Glomerular endothelial cell (primary cell): ENCODE results near the gene MALAT1. TPM values are rescaled to one million over a fixed set of nuclear protein-coding genes. Genes with fewer than 3 reads are reported as not detected.

Experiments used
- DNase-seq: peaks from one replicate; pipeline ENCODE4 v3.0.0-alpha.2; 2011; ENCODE audit warnings: low read depth, low spot score; ENCODE audit errors: extremely low read depth
- total RNA-seq: library from RNA; depleted of rRNA; stranded (reverse); fragments of >200 nt; gene quantifications from 2 replicates; pipeline ENCODE4 v1.2.3, GENCODE V29; 2015

MALAT1 gene
- total RNA-seq, 1 donor from 2014 or later, result 7,796 TPM

GRCh38 chr11:65478388-65479183, 20.3 kb upstream of the MALAT1 start:
- no peak for DNase-seq

- DNase-seq, result no peak
Measured at GRCh38 chr11:65479184-65480145, 19.4 kb upstream of the MALAT1 start.

- DNase-seq, result no peak
Measured at GRCh38 chr11:65482306-65482850, 16.5 kb upstream of the MALAT1 start.

- DNase-seq, result no peak
Measured at GRCh38 chr11:65485920-65486219, 13.0 kb upstream of the MALAT1 start.

- no peak for DNase-seq
Measured at GRCh38 chr11:65486570-65487466, 12.0 kb upstream of the MALAT1 start.

- peak; percentile 100 for DNase-seq
Measured at GRCh38 chr11:65487467-65488272, 11.2 kb upstream of the MALAT1 start.

- DNase-seq, result no peak
Measured at GRCh38 chr11:65488273-65489034, 10.4 kb upstream of the MALAT1 start.

- DNase-seq, result no peak
Measured at GRCh38 chr11:65489035-65489705, 9.7 kb upstream of the MALAT1 start.

- DNase-seq, result no peak
Measured at GRCh38 chr11:65489706-65490320, 9.0 kb upstream of the MALAT1 start.

GRCh38 chr11:65491163-65491465, 7.7 kb upstream of the MALAT1 start:
- no peak for DNase-seq

- no peak for DNase-seq
Measured at GRCh38 chr11:65491614-65492386, 7.0 kb upstream of the MALAT1 start.

- no peak for DNase-seq
Measured at GRCh38 chr11:65492387-65492636, 6.5 kb upstream of the MALAT1 start.

GRCh38 chr11:65492637-65493366, 6.0 kb upstream of the MALAT1 start:
- DNase-seq, result no peak

GRCh38 chr11:65493367-65494176, 5.3 kb upstream of the MALAT1 start:
- DNase-seq, result no peak

GRCh38 chr11:65496304-65497140, 2.3 kb upstream of the MALAT1 start:
- no peak for DNase-seq
